Measurements from ENCODE around the gene TMEM259.

GRCh38 chr19:999379-999719 is 21.6 kb downstream of the TMEM259 start:
- TF ChIP-seq CTCF (IDR thresholded peaks at IDR 0.05; ENCODE audit: insufficient read depth, low read length, poor library complexity, severe bottlenecking) (no peak), EZH2phosphoT487 (conservative IDR thresholded peaks at IDR 0.05; ENCODE audit: low read length) (no peak)
